NCI-H526 treated with DMSO at 0.1 percent for 48 hours (cell line): Measurements from ENCODE around the gene CFDP1.
"Not testable (repeated sequence)": the region's sequence is repeated elsewhere in the genome, so short reads cannot be mapped to it uniquely, and the experiment has no call there.

Source experiments
- DNase-seq: peaks from one replicate; lab custom pipeline; 2025; lab: John Stamatoyannopoulos, UW

Gene CFDP1

DNA sequence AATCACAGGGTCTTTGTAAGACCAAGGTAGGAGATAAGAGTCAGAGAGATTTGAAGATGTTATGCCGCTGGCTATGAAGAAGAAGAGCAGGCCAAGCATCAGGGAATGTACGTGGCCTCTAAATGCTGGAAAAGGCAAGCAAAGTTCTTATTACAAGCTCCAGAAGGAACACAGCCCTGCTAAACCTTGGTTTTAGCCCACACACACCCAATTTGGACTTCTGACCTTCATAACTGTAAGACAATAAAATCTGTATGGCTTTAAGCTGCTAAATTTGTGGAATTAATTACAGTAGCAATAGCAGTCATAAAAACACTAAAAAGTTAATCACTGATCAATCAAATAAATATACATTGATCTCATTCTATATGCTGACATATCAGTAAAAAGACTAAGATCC lies 25.1 kb upstream of the CFDP1 start:
- DNase-seq, result no peak

DNA sequence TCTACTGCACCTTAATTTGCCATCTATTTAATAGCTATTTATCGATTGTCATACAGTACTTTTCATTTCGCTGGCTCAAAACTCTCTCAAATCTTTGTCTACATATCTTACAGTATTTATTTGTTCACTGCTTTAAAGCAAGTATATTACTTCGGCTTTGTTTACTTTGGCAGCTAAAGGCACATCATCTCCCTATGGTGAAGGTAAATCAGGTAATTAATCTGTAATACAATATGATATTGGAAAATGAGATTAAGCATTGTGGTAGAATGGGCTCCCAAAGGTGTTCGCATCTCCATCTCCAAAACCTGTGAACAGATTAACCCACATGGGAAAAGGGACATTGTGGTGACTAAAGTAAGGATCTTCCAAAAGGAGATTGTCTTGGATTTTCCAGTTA lies 24.7 kb upstream of the CFDP1 start:
- DNase-seq, result no peak

DNA sequence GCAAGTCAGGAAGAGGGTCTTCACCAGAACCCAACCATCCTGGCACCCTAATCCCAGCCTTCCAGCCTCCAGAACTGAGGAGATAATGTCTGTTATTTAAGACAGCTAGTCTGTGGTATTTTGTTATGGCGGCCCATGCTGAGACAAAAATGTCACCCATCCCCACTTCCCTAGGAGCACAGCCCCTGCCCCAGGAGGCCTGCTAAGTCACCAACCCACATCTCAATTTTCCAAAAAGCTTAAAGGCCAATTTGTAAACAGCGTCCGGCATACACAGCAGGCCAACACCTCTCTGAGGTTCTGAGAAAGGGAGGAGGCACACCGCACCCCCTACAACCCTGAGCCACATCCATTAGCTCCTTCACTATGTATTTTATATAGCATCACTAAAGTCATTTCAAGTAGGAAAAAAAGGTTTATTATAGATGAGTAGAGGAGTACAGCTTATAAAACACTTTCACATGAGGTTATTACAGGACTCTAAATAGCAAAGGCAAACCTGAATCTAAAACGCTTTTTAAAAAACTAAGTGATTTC lies 24.2 kb upstream of the CFDP1 start:
- no peak for DNase-seq

DNA sequence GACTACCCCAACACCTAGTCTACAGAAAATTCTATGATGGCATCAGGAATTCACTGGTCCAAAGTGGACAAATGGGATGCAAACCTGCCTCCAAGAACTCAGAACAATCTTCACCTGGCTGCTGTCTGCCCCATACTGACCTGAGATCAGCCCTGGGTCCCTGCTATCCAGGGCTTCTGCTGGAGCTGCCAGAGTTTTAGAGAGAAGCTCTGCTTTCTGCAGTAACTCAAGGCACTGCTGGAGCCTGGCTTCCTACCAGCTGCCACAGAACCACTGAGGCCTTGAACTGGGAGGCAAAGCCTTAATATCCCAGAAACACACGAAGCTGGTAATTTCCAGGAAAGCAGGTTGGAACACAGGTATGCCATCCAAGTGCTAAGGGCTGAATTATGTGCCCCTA lies 23.7 kb upstream of the CFDP1 start:
- no peak for DNase-seq

DNA sequence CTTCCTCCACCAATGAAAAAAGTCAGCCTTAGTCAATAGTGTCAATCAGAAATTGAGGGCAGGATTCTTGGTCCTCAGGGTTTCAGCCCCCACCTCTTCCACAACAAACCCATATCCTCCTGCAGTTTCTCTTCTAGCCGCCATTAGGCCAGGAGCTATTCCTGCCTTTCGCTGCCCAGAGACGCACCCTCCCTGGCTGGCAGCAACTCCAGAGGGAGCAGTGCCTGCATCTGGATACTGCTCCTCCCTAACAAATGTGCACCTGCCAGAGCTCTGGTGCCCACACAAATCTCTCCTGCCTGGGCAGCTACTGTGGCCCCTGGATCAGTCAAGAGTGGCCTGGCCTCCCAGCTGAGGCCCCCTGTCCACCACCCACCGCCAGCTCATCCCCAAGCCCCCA lies 23.2 kb upstream of the CFDP1 start:
- not testable (repeated sequence) for DNase-seq

DNA sequence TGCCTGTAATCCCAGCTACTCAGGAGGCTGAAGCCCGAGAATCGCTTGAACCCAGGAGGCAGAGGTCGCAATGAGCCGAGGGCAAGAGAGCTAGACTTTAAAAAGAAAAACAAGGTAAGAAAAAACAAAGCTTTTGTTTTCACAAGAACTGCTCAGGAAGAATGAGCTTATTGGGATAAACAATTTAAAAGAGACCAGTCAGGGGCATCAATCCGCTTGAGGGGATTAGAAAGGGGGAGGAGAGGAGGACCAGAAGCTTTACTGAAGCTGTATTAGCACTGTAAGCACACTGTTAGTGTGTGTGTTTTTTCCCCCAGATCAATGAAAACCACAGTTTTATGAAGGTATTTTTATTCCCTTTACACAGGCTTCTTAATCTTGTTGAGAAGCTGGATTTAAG lies 22.4 kb upstream of the CFDP1 start:
- no peak for DNase-seq

DNA sequence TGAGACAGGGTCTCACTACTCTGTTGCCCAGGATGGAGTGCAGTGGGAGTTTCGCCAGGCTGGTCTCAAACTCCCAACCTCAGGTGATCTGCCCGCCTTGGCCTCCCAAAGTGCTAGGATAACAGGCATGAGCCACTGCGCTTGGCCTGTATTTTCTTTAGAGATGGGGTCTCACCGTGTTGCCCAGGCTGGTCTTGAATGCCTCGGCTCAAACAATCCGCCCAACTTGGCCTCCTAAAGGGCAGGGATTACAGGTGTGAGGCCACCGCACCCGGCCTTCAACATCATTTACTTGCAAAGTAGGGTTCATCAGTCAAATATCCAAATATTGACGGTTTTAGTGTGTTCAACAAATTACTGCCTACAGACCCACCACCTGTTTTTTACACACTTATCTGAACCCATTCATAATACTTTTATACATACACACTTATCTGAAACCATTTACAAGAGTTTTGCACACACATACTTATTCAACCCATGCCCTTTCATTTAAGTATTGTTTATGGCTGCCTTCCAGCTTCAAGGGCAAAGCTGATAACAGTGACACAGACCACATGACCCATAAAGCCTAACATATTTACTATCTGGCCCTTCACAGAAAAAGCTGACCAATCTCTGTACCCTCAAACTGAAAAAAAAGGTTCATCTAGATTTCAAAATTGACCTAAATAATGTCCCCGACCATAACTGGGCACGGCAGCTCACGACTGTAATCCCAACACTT lies 19.3 kb upstream of the CFDP1 start:
- no peak for DNase-seq

DNA sequence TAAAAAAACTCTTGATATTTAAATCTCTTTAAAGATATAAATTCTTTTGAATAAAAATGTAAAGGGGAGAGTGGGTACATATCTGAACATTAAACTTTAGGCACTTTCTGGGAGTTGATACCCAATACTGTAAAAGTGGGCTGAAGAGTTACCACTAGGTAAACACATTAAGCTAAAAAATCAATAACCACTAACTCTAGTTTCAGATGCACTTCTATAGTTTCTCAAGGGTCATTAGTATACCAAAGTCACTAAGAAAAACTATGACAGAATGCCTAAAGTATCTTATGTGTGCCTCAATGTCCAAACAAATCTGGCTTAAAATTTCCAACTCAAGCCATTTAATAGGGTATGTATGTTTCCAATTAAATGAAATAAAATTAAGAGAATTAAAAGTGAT lies 13.1 kb upstream of the CFDP1 start:
- no peak for DNase-seq

DNA sequence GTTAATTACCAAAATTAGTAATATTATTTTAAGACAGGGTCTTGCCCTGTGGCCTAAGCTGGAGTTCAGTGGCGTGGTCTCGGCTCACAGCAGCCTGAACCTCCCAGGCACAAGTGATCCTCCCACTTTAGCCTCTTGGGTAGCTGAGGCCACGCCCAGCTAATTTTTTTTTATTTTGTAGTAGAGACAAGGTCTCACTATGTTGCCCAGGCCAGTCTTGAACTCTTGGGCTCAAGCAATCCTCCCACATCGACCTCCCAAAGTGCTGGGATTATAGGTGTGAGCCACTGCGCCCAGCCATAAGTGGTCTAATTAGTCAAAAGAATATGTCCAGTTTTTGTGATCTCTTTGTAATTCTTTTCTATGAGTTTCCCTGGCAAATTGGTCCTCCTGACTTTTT lies 12.0 kb upstream of the CFDP1 start:
- no peak for DNase-seq

DNA sequence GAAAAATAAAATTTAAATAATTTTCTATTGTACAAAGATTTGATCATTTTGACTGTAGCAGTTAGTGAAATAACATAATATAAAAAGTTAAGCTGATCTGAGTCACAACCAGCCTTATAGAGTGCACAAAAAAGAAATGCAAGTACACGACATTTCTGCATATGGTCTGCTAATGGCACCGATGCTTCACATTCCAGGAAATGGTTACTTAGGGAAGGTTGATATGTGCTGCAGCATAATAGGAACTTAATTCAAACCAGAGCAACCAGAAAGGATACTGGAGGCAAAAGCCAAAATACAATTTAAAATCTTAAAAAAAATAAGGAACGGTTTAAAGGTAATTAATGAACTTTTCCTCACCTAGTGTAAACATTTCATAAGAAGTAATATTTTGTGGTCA lies 10.0 kb upstream of the CFDP1 start:
- no peak for DNase-seq

DNA sequence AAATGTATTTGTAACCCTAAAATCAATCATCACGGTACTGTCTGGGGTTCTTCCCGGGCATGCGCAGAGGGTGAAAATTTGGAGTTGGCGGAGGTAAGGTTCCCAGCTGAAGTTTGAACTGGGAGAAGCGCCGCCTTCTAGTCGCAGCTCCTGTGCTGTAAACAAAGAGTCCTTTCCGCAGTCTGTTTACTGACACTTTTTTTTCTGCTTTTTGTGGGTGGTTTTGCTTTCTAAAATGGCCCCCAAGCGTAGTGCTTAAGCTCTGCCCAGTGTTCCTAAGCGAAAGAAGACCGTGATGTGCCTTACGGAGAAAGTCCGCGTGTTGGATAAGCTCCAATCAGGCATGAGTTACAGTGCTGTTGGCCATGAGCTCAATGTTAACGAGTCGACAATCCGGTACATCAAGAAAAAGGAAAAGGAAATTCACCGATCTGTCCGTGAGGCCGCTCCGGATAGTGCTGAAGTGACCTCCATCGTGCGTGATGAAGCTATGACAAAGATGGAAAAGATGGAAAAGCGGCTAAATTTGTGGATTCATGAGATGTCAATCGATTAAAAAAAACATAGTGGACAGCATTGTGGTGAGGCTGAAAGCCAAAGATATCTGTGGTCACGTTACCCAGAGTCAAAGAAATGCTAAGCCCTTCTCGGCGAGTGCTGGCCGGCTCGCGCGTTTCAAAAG lies 570 bp upstream of the CFDP1 start:
- peak; percentile 86 for DNase-seq

DNA sequence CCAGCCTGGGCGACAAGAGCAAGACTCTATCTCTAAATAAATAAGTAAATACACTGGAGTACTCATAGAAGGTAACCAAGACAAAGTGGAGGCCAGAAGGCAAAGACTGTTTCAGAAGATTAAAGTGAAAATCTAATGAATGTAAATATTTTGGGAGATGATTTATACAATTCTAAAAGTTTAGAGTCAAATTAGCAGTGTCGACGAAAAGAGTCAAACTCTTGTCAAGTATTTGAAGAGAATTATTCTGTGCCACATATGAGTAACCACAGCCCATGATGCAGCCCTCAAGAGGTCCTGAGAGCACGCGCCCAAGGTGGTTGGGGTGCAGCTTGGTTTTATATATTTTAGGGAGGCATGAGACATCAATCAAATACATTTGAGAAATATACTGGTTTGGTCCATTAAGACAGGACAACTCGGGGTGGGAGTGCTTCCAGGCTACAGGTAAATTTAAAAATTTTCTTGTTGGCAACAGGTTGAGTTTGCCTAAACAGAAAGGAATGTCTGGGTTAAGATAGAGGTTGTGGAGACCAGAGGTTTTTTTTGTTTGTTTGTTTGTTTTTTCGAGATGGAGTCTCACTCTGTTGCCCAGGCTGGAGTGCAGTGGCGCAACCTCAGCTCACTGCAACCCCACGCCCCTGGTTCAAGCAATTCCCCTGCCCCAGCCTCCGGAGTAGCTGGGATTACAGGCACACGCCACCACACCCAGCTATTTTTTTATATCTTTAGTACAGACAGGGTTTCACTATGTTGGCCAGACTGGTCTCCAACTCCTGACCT lies 3.5 kb downstream of the CFDP1 start:
- DNase-seq, result no peak

DNA sequence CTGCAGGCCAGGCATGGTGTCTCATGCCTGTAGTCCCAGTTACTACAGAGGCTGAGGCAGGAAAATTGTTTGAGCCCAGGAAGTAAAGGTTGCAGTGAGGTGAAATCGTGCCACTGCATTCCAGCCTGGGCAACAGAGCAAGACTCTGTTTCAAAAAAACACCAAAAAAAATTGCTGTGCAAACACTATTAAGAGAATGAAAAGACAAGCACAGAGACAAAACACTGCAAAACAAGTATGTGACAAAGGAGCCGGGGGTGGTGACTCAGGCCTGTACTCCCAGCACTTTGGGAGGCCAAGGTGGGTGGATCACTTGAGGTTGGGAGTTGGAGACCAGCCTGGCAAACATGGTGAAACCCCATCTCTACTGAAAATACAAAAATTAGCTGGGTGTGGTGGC lies 6.8 kb downstream of the CFDP1 start:
- not testable (repeated sequence) for DNase-seq

DNA sequence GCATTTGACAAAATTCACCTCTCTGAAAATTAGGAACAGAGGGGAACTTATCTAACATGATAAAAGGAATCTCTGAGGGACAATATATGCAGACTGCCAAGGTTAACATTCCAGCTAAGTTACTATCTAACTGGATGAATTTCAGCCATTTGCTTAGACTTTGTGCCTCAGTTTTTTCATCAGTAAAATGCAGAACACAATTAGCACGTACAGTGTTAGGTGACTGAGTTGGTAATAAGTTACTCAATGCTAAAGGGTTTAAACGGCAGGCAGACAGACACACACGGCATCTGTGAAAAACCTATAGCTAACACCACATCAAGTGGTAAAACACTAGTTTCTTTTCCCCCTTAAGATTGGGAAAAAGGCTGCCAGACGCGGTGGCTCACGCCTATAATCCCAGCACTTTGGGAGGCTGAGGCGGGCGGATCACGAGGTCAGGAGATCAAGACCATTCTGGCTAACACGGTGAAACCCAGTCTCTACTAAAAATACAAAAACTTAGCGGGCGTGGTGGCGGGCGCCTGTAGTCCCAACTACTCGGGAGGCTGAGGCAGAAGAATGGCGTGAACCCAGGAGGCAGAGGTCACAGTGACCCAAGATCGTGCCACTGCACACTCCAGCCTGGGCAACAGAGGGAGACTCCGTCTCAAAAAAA lies 9.1 kb downstream of the CFDP1 start:
- not testable (repeated sequence) for DNase-seq

DNA sequence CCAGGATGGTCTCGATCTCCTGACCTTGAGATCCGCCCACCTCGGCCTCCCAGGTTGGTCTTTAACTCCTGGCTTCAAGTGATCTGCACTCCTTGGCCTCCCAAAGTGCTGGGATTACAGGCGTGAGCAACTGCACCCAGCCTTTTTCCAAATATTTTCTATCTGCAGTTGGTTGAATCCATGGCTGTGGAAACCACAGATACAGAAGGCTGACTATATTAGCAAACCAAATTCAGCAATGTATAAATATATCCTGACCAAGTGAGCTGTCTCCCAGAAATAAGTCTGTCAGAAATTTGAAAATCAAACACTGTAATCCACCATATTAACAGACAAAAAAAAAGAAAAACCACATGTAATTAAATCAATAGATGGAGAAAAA lies 9.6 kb downstream of the CFDP1 start:
- DNase-seq, result peak; percentile 64

DNA sequence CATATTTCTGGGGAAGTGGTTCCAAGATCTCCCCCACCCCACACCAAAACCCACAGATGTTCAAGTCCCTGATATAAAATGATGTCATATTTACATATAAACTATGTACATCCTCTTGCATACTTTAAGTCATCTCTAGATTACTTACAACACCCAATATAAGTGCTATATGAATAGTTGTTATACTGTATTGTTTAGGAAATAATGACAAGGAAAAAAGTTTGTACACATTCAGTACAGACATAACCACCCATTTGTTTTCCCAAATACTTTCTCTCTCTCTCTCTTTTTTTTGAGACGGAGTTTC lies 11.5 kb downstream of the CFDP1 start:
- DNase-seq, result no peak

DNA sequence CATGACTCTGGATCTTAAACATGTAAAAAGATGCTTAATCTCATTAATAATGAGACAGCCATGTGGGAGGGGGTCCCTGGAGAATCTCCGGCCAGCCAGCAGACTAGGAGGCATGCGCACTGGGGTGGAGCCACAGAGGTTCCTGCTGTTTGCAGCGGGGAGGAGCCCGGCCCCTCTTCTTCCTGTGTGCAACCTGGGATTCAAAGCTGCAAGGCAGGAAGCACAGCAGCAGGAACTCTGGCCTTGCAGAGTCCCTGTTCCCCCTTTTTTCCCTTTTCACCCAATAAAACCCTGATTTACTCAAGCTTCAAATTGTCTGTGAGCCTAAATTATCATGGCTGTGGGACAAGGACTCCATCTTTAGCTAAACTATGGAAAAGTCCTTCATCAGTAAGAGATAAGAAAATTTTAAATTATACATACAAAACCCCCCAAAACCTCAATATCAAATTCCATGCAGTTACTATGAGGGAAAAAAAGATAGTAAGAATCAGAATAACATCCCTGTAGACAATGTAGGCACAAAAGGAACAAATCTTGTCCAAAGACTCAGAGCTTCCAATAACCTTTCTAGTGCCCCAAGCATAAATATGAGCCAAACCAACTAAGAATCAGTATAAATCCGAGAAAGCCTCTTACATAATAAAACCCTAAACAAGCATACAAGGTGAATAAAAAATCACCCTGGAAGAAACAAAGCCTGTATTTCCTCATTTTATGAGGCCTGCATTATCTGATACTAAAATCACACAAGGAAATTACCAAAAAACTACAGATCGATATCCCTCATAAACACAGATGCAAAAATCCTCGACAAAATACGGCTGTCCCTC lies 12.1 kb downstream of the CFDP1 start:
- DNase-seq, result peak; percentile 5

DNA sequence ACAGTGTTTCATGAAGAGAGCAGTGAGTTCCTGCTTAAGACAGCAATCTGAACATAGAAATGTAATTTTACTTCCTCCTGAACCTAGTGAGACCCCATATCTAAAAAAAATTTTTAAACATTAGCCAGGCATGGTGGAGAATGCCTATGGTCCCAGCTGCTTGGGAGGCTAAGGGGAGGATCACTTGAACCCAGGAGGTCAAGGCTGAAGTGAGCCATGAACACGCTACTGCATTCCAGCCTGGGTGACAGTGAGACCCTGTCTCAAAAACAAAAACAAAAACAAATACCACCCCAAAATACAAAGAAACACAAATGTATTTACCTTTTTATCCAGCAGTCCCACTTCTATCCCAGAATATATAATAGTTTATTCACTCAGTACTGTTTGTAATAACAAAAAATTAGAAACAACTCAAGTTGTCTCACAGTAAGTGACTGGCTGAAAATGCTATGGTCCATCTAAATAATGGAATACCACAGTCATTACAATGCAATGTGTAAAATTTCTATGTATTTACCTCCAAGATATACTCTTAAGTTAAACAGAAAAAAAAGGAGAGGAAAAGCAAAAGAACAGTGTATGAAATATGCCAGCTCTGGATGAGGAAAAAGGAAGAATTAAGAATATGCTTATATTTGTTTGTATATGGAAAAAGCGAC lies 16.3 kb downstream of the CFDP1 start:
- DNase-seq, result no peak

DNA sequence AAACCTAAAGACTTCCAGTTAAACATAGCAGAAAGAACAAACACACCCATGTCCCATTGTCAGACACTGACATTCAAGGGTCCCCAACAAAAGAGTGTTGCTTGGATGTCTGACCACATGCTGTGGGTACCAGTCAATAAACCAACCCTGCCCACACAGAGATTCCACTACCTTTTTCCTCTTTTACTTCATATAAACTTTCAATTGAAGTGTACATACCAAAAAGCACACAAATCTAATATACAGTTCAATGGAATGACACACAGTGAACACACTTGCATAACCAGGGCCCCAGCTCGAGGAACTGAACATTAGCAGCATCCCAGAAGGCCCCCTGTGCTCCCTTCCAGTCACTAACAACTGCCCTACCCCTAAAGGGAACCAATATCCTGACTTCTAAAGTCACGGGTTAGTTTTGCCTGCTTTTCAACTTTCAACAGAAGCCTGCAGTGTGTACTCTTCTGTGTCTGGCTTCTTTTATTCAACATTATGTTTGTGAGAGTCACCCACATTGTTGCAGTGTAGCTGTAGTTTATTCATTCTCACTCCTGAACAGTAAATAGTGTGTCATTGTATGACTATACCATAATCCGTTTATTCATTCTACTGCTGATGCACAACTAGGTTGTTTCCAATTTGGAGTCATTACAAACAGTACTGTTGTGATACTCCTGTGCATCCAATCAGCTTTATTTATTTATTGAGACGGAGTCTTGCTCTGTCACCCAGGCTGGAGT lies 18.0 kb downstream of the CFDP1 start:
- DNase-seq, result no peak

DNA sequence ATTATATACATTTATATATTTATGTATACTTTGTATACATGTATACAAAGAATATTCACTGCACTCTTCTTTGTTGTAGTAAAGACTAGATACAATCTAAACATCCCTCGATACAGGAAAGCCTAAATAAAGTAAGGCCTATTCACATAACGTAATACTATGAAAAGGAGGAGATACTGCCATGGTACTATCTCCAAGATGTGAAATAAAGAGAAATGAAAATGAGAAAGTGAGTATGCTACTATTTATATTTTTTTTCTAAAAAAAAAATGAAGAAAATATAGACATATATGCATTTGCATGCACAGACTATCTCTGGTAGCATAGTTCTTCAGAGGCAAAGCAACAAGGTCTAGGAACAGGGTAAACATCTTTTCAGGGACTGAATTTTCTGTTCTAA lies 19.4 kb downstream of the CFDP1 start:
- no peak for DNase-seq
